CD4-positive, alpha-beta T cell (primary cell): ENCODE data around the gene IGFBPL1. TPM values are rescaled to one million over a fixed set of nuclear protein-coding genes. Genes with fewer than 3 reads are reported as not detected.

ENCODE experiments used
- ATAC-seq: fragments of 200-7000 bp; cut with Tn5 transposase; one replicate; pipeline ENCODE4 v1.10.0; 2022; ENCODE audit warnings: mild to moderate bottlenecking; ENCODE audit not compliant: poor library complexity
- CTCF ChIA-PET: fragments of 350-600 bp; sonication (Branson Sonifier 250); formaldehyde crosslinking; loops from one replicate; lab custom pipeline; 2021; ENCODE audit warnings: antibody characterized with exemption, inconsistent platforms; lab: Charles Lee
- POLR2A ChIA-PET: fragments of 350-600 bp; sonication (Branson Sonifier 250); formaldehyde crosslinking; loops from one replicate; lab custom pipeline; 2021; ENCODE audit warnings: antibody characterized with exemption, inconsistent platforms; lab: Charles Lee
- DNase-seq, 14 experiments: peaks; one replicate each; pipeline ENCODE4 v3.0.0-alpha.2; 2013 to 2020; ENCODE audit warnings: mixed read lengths in 2 of 14
- H3K27ac ChIP-seq, 2 donors: one replicate each; pipeline versions ENCODE4 v1.5.1 to v1.7.0; 2013; ENCODE audit warnings: low read length in 2 of 2, low read depth in 1 of 2, mild to moderate bottlenecking in 1 of 2
- H3K27me3 ChIP-seq, 2 experiments: 1 replicate in 1 of 2; 2 replicates in 1 of 2; pipeline versions ENCODE4 v1.6.1 to v1.7.0; 2013; ENCODE audit warnings: low read length in 2 of 2, control low read depth in 1 of 2, mild to moderate bottlenecking in 1 of 2, moderate library complexity in 1 of 2; ENCODE audit not compliant: insufficient read depth in 2 of 2, control insufficient read depth in 1 of 2
- H3K36me3 ChIP-seq: one replicate; pipeline ENCODE4 v1.6.1; 2013; ENCODE audit warnings: low read length, control low read depth; ENCODE audit not compliant: insufficient read depth
- H3K4me1 ChIP-seq: one replicate; pipeline ENCODE4 v1.6.1; 2013; ENCODE audit warnings: low read length, control low read depth; ENCODE audit not compliant: insufficient read depth
- H3K4me3 ChIP-seq: one replicate; pipeline ENCODE4 v1.5.1; 2013; ENCODE audit warnings: mild to moderate bottlenecking, low read length, moderate library complexity
- H3K9me3 ChIP-seq, 2 experiments: 1 replicate in 1 of 2; 2 replicates in 1 of 2; pipeline versions ENCODE4 v1.6.1 to v1.7.0; 2013; ENCODE audit warnings: low read length in 2 of 2, mild to moderate bottlenecking in 2 of 2, control low read depth in 1 of 2, moderate library complexity in 1 of 2; ENCODE audit not compliant: control insufficient read depth in 1 of 2, insufficient read depth in 1 of 2
- H3K27ac Mint-ChIP-seq: one replicate; pipeline ENCODE4 v1.8.0; 2020; ENCODE audit warnings: mixed read lengths
- H3K27me3 Mint-ChIP-seq: one replicate; pipeline ENCODE4 v1.8.0; 2021; ENCODE audit warnings: mixed read lengths
- H3K36me3 Mint-ChIP-seq: one replicate; pipeline ENCODE4 v1.8.0; 2021; ENCODE audit warnings: low read depth, mixed read lengths
- H3K4me1 Mint-ChIP-seq: one replicate; pipeline ENCODE4 v1.8.0; 2021; ENCODE audit warnings: low read depth, mixed read lengths
- H3K4me3 Mint-ChIP-seq: one replicate; pipeline ENCODE4 v1.8.0; 2020; ENCODE audit warnings: mild to moderate bottlenecking, mixed read lengths
- H3K9me3 Mint-ChIP-seq: one replicate; pipeline ENCODE4 v1.8.0; 2020; ENCODE audit warnings: mixed read lengths
- intact Hi-C, 2 experiments: fragments of 100-400 bp; cut with DNase I in 1 of 2; cut with micrococcal nuclease in 1 of 2; formaldehyde crosslinking; loops; one replicate each; pipeline versions ENCODE4 v1.15.1 to v1.9.0; 2023 to 2025; cut with DNase I, micrococcal nuclease
- total RNA-seq, 174 experiments: library from RNA in 2 of 174; stranded (reverse) in 2 of 174; gene quantifications; one replicate each; pipeline ENCODE4 v1.2.3 and lab custom pipeline; 2021 to 2026
- TF ChIP-seq, protein P1 (sequence below): fragments of 200-600 bp; IDR thresholded peaks from one replicate; pipeline ENCODE4 v1.8.0; 2022; ENCODE audit warnings: antibody characterized with exemption, mild to moderate bottlenecking

Gene IGFBPL1
- total RNA-seq, 2 experiments from 2014 or later: not detected

GRCh38 chr9:38422555-38423260, 1.5 kb downstream of the IGFBPL1 start:
- ChIA-PET POLR2A (no interaction called here), CTCF (no interaction called here)
- intact Hi-C loops: no loop called here
- ATAC-seq (no peak), DNase-seq (no peak)
- H3K4me3 ChIP-seq: no peak overlapping the region
- H3K9me3 Mint-ChIP-seq: no peaks in the 10 kb centered on the region
- H3K27ac ChIP-seq: no peak overlapping the region
- TF ChIP-seq, protein P1, sequence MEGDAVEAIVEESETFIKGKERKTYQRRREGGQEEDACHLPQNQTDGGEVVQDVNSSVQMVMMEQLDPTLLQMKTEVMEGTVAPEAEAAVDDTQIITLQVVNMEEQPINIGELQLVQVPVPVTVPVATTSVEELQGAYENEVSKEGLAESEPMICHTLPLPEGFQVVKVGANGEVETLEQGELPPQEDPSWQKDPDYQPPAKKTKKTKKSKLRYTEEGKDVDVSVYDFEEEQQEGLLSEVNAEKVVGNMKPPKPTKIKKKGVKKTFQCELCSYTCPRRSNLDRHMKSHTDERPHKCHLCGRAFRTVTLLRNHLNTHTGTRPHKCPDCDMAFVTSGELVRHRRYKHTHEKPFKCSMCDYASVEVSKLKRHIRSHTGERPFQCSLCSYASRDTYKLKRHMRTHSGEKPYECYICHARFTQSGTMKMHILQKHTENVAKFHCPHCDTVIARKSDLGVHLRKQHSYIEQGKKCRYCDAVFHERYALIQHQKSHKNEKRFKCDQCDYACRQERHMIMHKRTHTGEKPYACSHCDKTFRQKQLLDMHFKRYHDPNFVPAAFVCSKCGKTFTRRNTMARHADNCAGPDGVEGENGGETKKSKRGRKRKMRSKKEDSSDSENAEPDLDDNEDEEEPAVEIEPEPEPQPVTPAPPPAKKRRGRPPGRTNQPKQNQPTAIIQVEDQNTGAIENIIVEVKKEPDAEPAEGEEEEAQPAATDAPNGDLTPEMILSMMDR: no peak
- no peaks in the 10 kb centered on the region for H3K36me3 ChIP-seq
- no peaks in the 10 kb centered on the region for H3K36me3 Mint-ChIP-seq
- no peak overlapping the region for H3K27ac Mint-ChIP-seq
- H3K27me3 Mint-ChIP-seq: peaks cover 62% of the 10 kb centered on the region
- H3K27me3 ChIP-seq: peaks cover 24 to 43% of the 10 kb centered on the region in 2 experiments
- peaks cover 3% of the 10 kb centered on the region for H3K4me1 ChIP-seq
- no peaks in the 10 kb centered on the region for H3K9me3 ChIP-seq
- H3K4me3 Mint-ChIP-seq: no peak overlapping the region
- no peaks in the 10 kb centered on the region for H3K4me1 Mint-ChIP-seq

DNA sequence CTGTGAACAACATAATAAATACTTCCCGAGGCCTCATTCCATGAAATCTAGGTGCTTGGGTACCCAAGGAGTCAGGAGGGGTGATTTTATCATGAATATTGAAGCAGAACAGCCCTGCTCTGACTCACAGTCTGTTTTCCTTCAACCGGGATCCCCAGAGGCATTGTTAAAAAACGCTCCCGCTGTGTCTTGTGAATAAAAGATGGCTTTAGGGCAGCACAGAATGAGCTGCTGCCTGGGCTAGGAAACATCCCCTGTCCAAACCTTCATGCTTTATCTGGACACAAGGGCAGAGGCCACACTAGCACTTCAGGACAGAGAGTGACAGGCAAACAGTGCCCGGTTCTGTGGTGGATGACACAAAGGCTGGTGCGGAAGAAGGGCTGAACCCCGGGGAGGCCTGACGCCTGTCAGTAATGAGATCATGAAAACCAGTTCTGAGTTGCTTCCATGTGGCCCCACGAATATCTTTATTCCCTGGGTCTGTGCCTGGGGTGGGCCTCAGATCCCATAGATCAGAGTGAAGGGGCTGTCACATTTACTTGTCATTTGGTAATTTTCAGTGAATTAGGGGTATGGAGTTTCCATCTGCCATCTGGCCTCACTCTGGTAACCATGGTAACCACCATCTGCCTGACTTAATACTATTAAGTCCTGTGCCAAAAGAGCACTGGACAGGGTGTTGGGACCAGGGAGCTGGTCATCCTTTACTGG, 2.6 kb downstream of the IGFBPL1 start:
- no peaks in the 10 kb centered on the region for H3K36me3 Mint-ChIP-seq
- intact Hi-C loops: no loop called here
- ATAC-seq (no peak), DNase-seq (no peak)
- H3K4me1 Mint-ChIP-seq: no peaks in the 10 kb centered on the region
- H3K27ac ChIP-seq: no peak overlapping the region
- no peaks in the 10 kb centered on the region for H3K9me3 Mint-ChIP-seq
- TF ChIP-seq, protein P1: no peak
- no peak overlapping the region for H3K27ac Mint-ChIP-seq
- no peak overlapping the region for H3K4me3 Mint-ChIP-seq
- no peaks in the 10 kb centered on the region for H3K36me3 ChIP-seq
- H3K27me3 ChIP-seq: peaks cover 20 to 40% of the 10 kb centered on the region in 2 experiments
- peaks cover 53% of the 10 kb centered on the region for H3K27me3 Mint-ChIP-seq
- H3K4me3 ChIP-seq: no peak overlapping the region
- H3K4me1 ChIP-seq: peaks cover 3% of the 10 kb centered on the region
- H3K9me3 ChIP-seq: no peaks in the 10 kb centered on the region
- POLR2A ChIA-PET: no interaction called here
- CTCF ChIA-PET: no interaction called here

DNA sequence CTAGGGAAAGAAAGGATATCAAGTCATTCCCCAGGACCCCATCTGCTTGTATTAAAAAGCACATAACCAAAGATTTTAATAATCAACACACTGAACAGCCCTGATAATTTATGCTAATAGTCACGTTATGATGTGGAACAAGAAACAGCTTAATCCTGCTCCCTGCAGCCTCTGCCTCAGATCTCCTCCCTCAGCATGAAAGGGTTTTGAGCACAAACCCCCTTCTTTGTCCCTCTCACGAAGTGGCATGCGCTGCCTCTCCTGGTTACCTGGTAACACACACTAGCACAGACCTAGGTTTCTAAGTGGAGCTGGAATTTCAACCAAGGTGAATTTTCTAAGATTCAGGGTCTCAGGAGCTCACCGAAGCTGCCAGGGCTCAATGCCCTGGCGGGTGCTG, 5.1 kb downstream of the IGFBPL1 start:
- TF ChIP-seq, protein P1: no peak
- Histone ChIP-seq H3K4me1 (peaks cover 3% of the 10 kb centered on the region), H3K27ac (no peak overlapping the region), H3K9me3 (no peaks in the 10 kb centered on the region), H3K4me3 (no peak overlapping the region), H3K36me3 (no peaks in the 10 kb centered on the region), H3K27me3 (peaks cover 13 to 22% of the 10 kb centered on the region in 2 experiments)
- POLR2A ChIA-PET: no interaction called here
- H3K36me3 Mint-ChIP-seq: no peaks in the 10 kb centered on the region
- no peaks in the 10 kb centered on the region for H3K4me1 Mint-ChIP-seq
- intact Hi-C loops: no loop called here
- ATAC-seq (no peak), DNase-seq (no peak)
- no peaks in the 10 kb centered on the region for H3K9me3 Mint-ChIP-seq
- H3K4me3 Mint-ChIP-seq: no peak overlapping the region
- H3K27ac Mint-ChIP-seq: no peak overlapping the region
- CTCF ChIA-PET: no interaction called here
- H3K27me3 Mint-ChIP-seq: peaks cover 38% of the 10 kb centered on the region
